Caco-2 (cell line): ENCODE data around the gene EXOC1L. TPM values are rescaled to one million over a fixed set of nuclear protein-coding genes. Genes with fewer than 3 reads are reported as not detected.
A peak's percentile ranks its signal among the peaks of the same experiment; 100 is the strongest.
"Not testable (repeated sequence)": the region's sequence is repeated elsewhere in the genome, so short reads cannot be mapped to it uniquely, and the experiment has no call there.

Experiments
- BruUV-seq: library from RNA; stranded (reverse); fragments of 400-500 nt; replicated peaks from 2 replicates; lab custom pipeline; 2021; lab: Mats Ljungman, UMichigan
- CTCF ChIA-PET: fragments of 300-600 bp; sonication (Branson Sonifier 250); formaldehyde crosslinking; loops from one replicate; lab custom pipeline; 2022; ENCODE audit warnings: antibody characterized with exemption; lab: Charles Lee
- POLR2A ChIA-PET: fragments of 300-600 bp; sonication (Branson Sonifier 250); formaldehyde crosslinking; loops from one replicate; lab custom pipeline; 2022; ENCODE audit warnings: antibody characterized with exemption; lab: Charles Lee
- DNase-seq, 2 experiments: peaks; one replicate each; pipeline versions ENCODE4 v3.0.0 to v3.0.0-alpha.2; 2020 to 2022
- H3K27me3 ChIP-seq: replicated peaks from 2 replicates; pipeline ENCODE4 v1.6.0; 2011; ENCODE audit warnings: low read length; ENCODE audit not compliant: control insufficient read depth, insufficient read depth
- H3K36me3 ChIP-seq: 2 replicates; pipeline ENCODE4 v1.5.1; 2011; ENCODE audit warnings: low read length; ENCODE audit not compliant: control insufficient read depth, insufficient read depth
- H3K4me1 ChIP-seq: fragments of 250-450 bp; sonication (Bioruptor Pico); 2 replicates; pipeline ENCODE4 v1.5.1; 2020; ENCODE audit warnings: mild to moderate bottlenecking
- H3K4me3 ChIP-seq: 2 replicates; pipeline ENCODE4 v1.5.1; 2011; ENCODE audit warnings: low read depth, mild to moderate bottlenecking, control low read depth, low read length
- H3K9me3 ChIP-seq: fragments of 250-450 bp; sonication (Bioruptor Pico); 2 replicates; pipeline ENCODE4 v1.5.1; 2020; ENCODE audit warnings: mild to moderate bottlenecking, moderate library complexity
- H3K27ac Mint-ChIP-seq: one replicate; pipeline ENCODE4 v1.8.0; 2022; ENCODE audit warnings: mixed read lengths; ENCODE audit not compliant: unreplicated experiment
- H3K27me3 Mint-ChIP-seq: one replicate; pipeline ENCODE4 v1.8.0; 2022; ENCODE audit warnings: mixed read lengths; ENCODE audit not compliant: insufficient read depth, unreplicated experiment
- H3K36me3 Mint-ChIP-seq: one replicate; pipeline ENCODE4 v1.8.0; 2022; ENCODE audit warnings: mild to moderate bottlenecking, mixed read lengths; ENCODE audit not compliant: insufficient read depth, unreplicated experiment
- H3K4me1 Mint-ChIP-seq: one replicate; pipeline ENCODE4 v1.8.0; 2022; ENCODE audit warnings: low read depth, mixed read lengths; ENCODE audit not compliant: unreplicated experiment
- H3K4me3 Mint-ChIP-seq: one replicate; pipeline ENCODE4 v1.8.0; 2022; ENCODE audit warnings: mild to moderate bottlenecking, moderate library complexity, mixed read lengths; ENCODE audit not compliant: unreplicated experiment
- H3K9me3 Mint-ChIP-seq: one replicate; pipeline ENCODE4 v1.8.0; 2022; ENCODE audit warnings: mixed read lengths; ENCODE audit not compliant: unreplicated experiment
- intact Hi-C: fragments of 100-400 bp; cut with micrococcal nuclease; formaldehyde crosslinking; loops from one replicate; pipeline ENCODE4 v1.10.0; 2022; ENCODE audit not compliant: unreplicated experiment
- total RNA-seq: library from RNA; stranded (reverse); gene quantifications from 2 replicates; pipeline ENCODE4 v1.2.3, GENCODE V29; 2022
- TF ChIP-seq, protein P1 (sequence below), 2 experiments: fragments of 200-600 bp in 1 of 2; IDR thresholded peaks; 1 replicate in 1 of 2; 2 replicates in 1 of 2; pipeline versions ENCODE4 v1.5.1 to v1.8.0; 2011 to 2022; ENCODE audit warnings: antibody characterized with exemption in 1 of 2, control low read depth in 1 of 2, inconsistent platforms in 1 of 2, low read depth in 1 of 2, low read length in 1 of 2, mild to moderate bottlenecking in 1 of 2, moderate library complexity in 1 of 2; ENCODE audit not compliant: insufficient read depth in 1 of 2, severe bottlenecking in 1 of 2, unreplicated experiment in 1 of 2

Gene EXOC1L
- total RNA-seq, 1 experiment from 2014 or later = not detected

- Histone ChIP-seq H3K27me3 (no peaks in the 10 kb centered on the region), H3K9me3 (no peaks in the 10 kb centered on the region), H3K4me1 (0 out of 2 replicates have a peak, but pooled peaks cover 4% of the 10 kb centered on the region), H3K4me3 (no peak overlapping the region), H3K36me3 (no peaks in the 10 kb centered on the region)
- Mint-ChIP-seq H3K36me3 (no peaks in the 10 kb centered on the region), H3K4me3 (no peak overlapping the region), H3K4me1 (no peaks in the 10 kb centered on the region), H3K27me3 (peaks cover 4% of the 10 kb centered on the region), H3K27ac (no peak overlapping the region), H3K9me3 (peaks cover 12% of the 10 kb centered on the region)
- BruUV-seq = no TSS peak
- no peak for DNase-seq
- CTCF ChIA-PET = no interaction called here
- TF ChIP-seq, protein P1, sequence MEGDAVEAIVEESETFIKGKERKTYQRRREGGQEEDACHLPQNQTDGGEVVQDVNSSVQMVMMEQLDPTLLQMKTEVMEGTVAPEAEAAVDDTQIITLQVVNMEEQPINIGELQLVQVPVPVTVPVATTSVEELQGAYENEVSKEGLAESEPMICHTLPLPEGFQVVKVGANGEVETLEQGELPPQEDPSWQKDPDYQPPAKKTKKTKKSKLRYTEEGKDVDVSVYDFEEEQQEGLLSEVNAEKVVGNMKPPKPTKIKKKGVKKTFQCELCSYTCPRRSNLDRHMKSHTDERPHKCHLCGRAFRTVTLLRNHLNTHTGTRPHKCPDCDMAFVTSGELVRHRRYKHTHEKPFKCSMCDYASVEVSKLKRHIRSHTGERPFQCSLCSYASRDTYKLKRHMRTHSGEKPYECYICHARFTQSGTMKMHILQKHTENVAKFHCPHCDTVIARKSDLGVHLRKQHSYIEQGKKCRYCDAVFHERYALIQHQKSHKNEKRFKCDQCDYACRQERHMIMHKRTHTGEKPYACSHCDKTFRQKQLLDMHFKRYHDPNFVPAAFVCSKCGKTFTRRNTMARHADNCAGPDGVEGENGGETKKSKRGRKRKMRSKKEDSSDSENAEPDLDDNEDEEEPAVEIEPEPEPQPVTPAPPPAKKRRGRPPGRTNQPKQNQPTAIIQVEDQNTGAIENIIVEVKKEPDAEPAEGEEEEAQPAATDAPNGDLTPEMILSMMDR (IDR thresholded peaks at IDR 0.05; ENCODE audit: insufficient read depth in 1 of 2, low read depth in 1 of 2, low read length in 1 of 2, severe bottlenecking in 1 of 2, unreplicated experiment in 1 of 2) = no peak
- intact Hi-C loops = no loop called here
- POLR2A ChIA-PET = no interaction called here
Measured at GRCh38 chr4:55838356-55838755, 18.8 kb downstream of the EXOC1L start.

GRCh38 chr4:55838952-55839351, 19.4 kb downstream of the EXOC1L start:
- Mint-ChIP-seq H3K27ac (no peak overlapping the region), H3K36me3 (no peaks in the 10 kb centered on the region), H3K27me3 (no peaks in the 10 kb centered on the region), H3K9me3 (peaks cover 12% of the 10 kb centered on the region), H3K4me3 (no peak overlapping the region), H3K4me1 (no peaks in the 10 kb centered on the region)
- DNase-seq = no peak
- TF ChIP-seq, protein P1 (IDR thresholded peaks at IDR 0.05; ENCODE audit: insufficient read depth in 1 of 2, low read depth in 1 of 2, low read length in 1 of 2, severe bottlenecking in 1 of 2, unreplicated experiment in 1 of 2) = no peak
- no peaks in the 10 kb centered on the region for H3K36me3 ChIP-seq
- intact Hi-C loops = no loop called here
- BruUV-seq = no TSS peak
- H3K9me3 ChIP-seq = no peaks in the 10 kb centered on the region
- H3K4me3 ChIP-seq = no peak overlapping the region
- H3K4me1 ChIP-seq = 0 out of 2 replicates have a peak, but pooled peaks cover 4% of the 10 kb centered on the region
- POLR2A ChIA-PET = no interaction called here
- H3K27me3 ChIP-seq = no peaks in the 10 kb centered on the region
- CTCF ChIA-PET = no interaction called here

- DNase-seq = no peak
- TF ChIP-seq, protein P1 (IDR thresholded peaks at IDR 0.05; ENCODE audit: insufficient read depth in 1 of 2, low read depth in 1 of 2, low read length in 1 of 2, severe bottlenecking in 1 of 2, unreplicated experiment in 1 of 2) = no peak
- no peak overlapping the region for H3K4me3 Mint-ChIP-seq
Measured at GRCh38 chr4:55840956-55841355, 21.4 kb downstream of the EXOC1L start.

GRCh38 chr4:55841373-55842239, 22.0 kb downstream of the EXOC1L start:
- H3K4me3 ChIP-seq = not testable (repeated sequence)

More at GRCh38 chr4:55840956-55841355, 21.4 kb downstream of the EXOC1L start:
- no TSS peak for BruUV-seq
- Mint-ChIP-seq H3K27ac (no peak overlapping the region), H3K27me3 (no peaks in the 10 kb centered on the region), H3K9me3 (peaks cover 12% of the 10 kb centered on the region), H3K4me1 (no peaks in the 10 kb centered on the region), H3K36me3 (no peaks in the 10 kb centered on the region)
- H3K36me3 ChIP-seq = no peaks in the 10 kb centered on the region
- ChIA-PET POLR2A (no interaction called here), CTCF (no interaction called here)
- H3K9me3 ChIP-seq = no peaks in the 10 kb centered on the region
- no peaks in the 10 kb centered on the region for H3K27me3 ChIP-seq
- 0 out of 2 replicates have a peak, but pooled peaks cover 4% of the 10 kb centered on the region for H3K4me1 ChIP-seq
- no peak overlapping the region for H3K4me3 ChIP-seq
- intact Hi-C loops = no loop called here

GRCh38 chr4:55842312-55842711, 22.7 kb downstream of the EXOC1L start:
- POLR2A ChIA-PET = not testable (repeated sequence)

More at GRCh38 chr4:55841373-55842239, 22.0 kb downstream of the EXOC1L start:
- H3K9me3 ChIP-seq, POLR2A ChIA-PET, H3K27me3 ChIP-seq, intact Hi-C loops, BruUV-seq, H3K27me3 Mint-ChIP-seq, CTCF ChIA-PET, H3K4me1 ChIP-seq, H3K36me3 ChIP-seq, H3K4me1 Mint-ChIP-seq, H3K27ac Mint-ChIP-seq, H3K36me3 Mint-ChIP-seq, DNase-seq: not testable (repeated sequence)
- peak overlapping the region; percentile 44 for H3K4me3 Mint-ChIP-seq
- H3K9me3 Mint-ChIP-seq = peaks cover 12% of the 10 kb centered on the region

More at GRCh38 chr4:55842312-55842711, 22.7 kb downstream of the EXOC1L start:
- H3K9me3 ChIP-seq, H3K27me3 ChIP-seq, DNase-seq, H3K4me1 Mint-ChIP-seq, H3K4me3 ChIP-seq, H3K4me3 Mint-ChIP-seq, H3K36me3 Mint-ChIP-seq, CTCF ChIA-PET, BruUV-seq, intact Hi-C loops, H3K27me3 Mint-ChIP-seq, H3K27ac Mint-ChIP-seq, H3K36me3 ChIP-seq, H3K4me1 ChIP-seq: not testable (repeated sequence)
- H3K9me3 Mint-ChIP-seq = peaks cover 12% of the 10 kb centered on the region
